KMS-11 (cell line): ENCODE data around the gene KIF25.

Experiments used
- H2AFZ ChIP-seq: fragments of 200-600 bp; sonication (generic); 2 replicates; pipeline ENCODE4 v1.6.1; 2016; ENCODE audit warnings: antibody characterized with exemption, mixed run types, low read depth
- H3K27ac ChIP-seq: fragments of 200-600 bp; sonication (generic); 2 replicates; pipeline ENCODE4 v1.6.1; 2016; ENCODE audit warnings: mild to moderate bottlenecking, mixed run types
- H3K27me3 ChIP-seq: fragments of 200-600 bp; sonication (generic); 2 replicates; pipeline ENCODE4 v1.6.1; 2017; ENCODE audit warnings: mild to moderate bottlenecking, low read depth, mixed run types, moderate library complexity; ENCODE audit not compliant: insufficient read depth
- H3K36me3 ChIP-seq: fragments of 200-600 bp; sonication (generic); 2 replicates; pipeline ENCODE4 v1.6.1; 2017; ENCODE audit warnings: mild to moderate bottlenecking, mixed run types; ENCODE audit not compliant: insufficient read depth
- H3K4me1 ChIP-seq: fragments of 200-600 bp; sonication (generic); 2 replicates; pipeline ENCODE4 v1.6.1; 2016; ENCODE audit warnings: mild to moderate bottlenecking, low read depth, mixed run types; ENCODE audit not compliant: poor library complexity, severe bottlenecking
- H3K4me2 ChIP-seq: fragments of 200-600 bp; sonication (generic); 2 replicates; pipeline ENCODE4 v1.7.0; 2016; ENCODE audit warnings: mild to moderate bottlenecking, mixed run types
- H3K4me3 ChIP-seq: fragments of 200-600 bp; sonication (generic); IDR thresholded peaks from 2 replicates; pipeline ENCODE4 v1.6.1; 2017; ENCODE audit warnings: low read depth, low read length, mixed read lengths; ENCODE audit not compliant: insufficient read depth
- H3K79me2 ChIP-seq: fragments of 200-600 bp; sonication (generic); 2 replicates; pipeline ENCODE4 v1.6.1; 2016; ENCODE audit warnings: low read depth, mixed run types; ENCODE audit not compliant: insufficient read depth
- H3K9ac ChIP-seq: fragments of 200-600 bp; sonication (generic); 2 replicates; pipeline ENCODE4 v1.6.1; 2016; ENCODE audit warnings: mild to moderate bottlenecking, mixed run types
- H4K20me1 ChIP-seq: fragments of 200-600 bp; sonication (generic); 2 replicates; pipeline ENCODE4 v1.6.1; 2016; ENCODE audit warnings: mild to moderate bottlenecking, mixed run types; ENCODE audit not compliant: insufficient read depth
- CTCF ChIP-seq: fragments of 200-600 bp; sonication (generic); conservative IDR thresholded peaks from 2 replicates; pipeline ENCODE4 v1.6.1; 2017; ENCODE audit warnings: low read depth, mild to moderate bottlenecking, antibody characterized with exemption, low read length, moderate library complexity, mixed read lengths

Gene KIF25

GRCh38 chr6:168063431-168063830 lies 66.0 kb downstream of the KIF25 start:
- Histone ChIP-seq H3K27me3 (no peaks in the 10 kb centered on the region), H3K27ac (no peak overlapping the region), H3K79me2 (no peaks in the 10 kb centered on the region), H2AFZ (no peak overlapping the region), H3K4me1 (no peaks in the 10 kb centered on the region), H3K4me3 (no peak overlapping the region), H4K20me1 (no peaks in the 10 kb centered on the region), H3K9ac (no peak overlapping the region), H3K4me2 (no peak overlapping the region), H3K36me3 (no peaks in the 10 kb centered on the region)
- TF ChIP-seq CTCF = no peak

- H3K9ac ChIP-seq = no peak overlapping the region
- no peaks in the 10 kb centered on the region for H3K79me2 ChIP-seq
- TF ChIP-seq CTCF = no peak
- 0 out of 2 replicates have a peak, but pooled peaks cover 1% of the 10 kb centered on the region for H3K27me3 ChIP-seq
- no peaks in the 10 kb centered on the region for H4K20me1 ChIP-seq
- no peak overlapping the region for H3K4me3 ChIP-seq
- H3K4me1 ChIP-seq = no peaks in the 10 kb centered on the region
- H3K36me3 ChIP-seq = no peaks in the 10 kb centered on the region
- no peak overlapping the region for H3K27ac ChIP-seq
- H2AFZ ChIP-seq = no peak overlapping the region
- no peak overlapping the region for H3K4me2 ChIP-seq
Observed at GRCh38 chr6:168064226-168064807, 66.8 kb downstream of the KIF25 start.

GRCh38 chr6:168067081-168067759 lies 69.7 kb downstream of the KIF25 start:
- no peak overlapping the region for H3K4me2 ChIP-seq
- no peaks in the 10 kb centered on the region for H3K4me1 ChIP-seq
- no peak overlapping the region for H3K27ac ChIP-seq
- H3K27me3 ChIP-seq = 0 out of 2 replicates have a peak, but pooled peaks cover 3% of the 10 kb centered on the region
- no peaks in the 10 kb centered on the region for H4K20me1 ChIP-seq
- H3K4me3 ChIP-seq = no peak overlapping the region
- H3K9ac ChIP-seq = no peak overlapping the region
- H2AFZ ChIP-seq = no peak overlapping the region
- no peaks in the 10 kb centered on the region for H3K79me2 ChIP-seq
- H3K36me3 ChIP-seq = no peaks in the 10 kb centered on the region
- TF ChIP-seq CTCF = no peak

GRCh38 chr6:168070804-168071203 lies 73.3 kb downstream of the KIF25 start:
- Histone ChIP-seq H3K4me3 (no peak overlapping the region), H3K4me1 (no peaks in the 10 kb centered on the region), H3K36me3 (no peaks in the 10 kb centered on the region), H3K79me2 (no peaks in the 10 kb centered on the region), H2AFZ (no peak overlapping the region), H4K20me1 (no peaks in the 10 kb centered on the region), H3K9ac (no peak overlapping the region), H3K4me2 (no peak overlapping the region), H3K27me3 (peaks cover 3% of the 10 kb centered on the region; the same call in 1 of the 2 replicates), H3K27ac (no peak overlapping the region)
- no peak for TF ChIP-seq CTCF
